Adipose tissue (tissue), 3 donors: Measurements from ENCODE around the gene CRYBG3. TPM values are rescaled to one million over a fixed set of nuclear protein-coding genes. Genes with fewer than 3 reads are reported as not detected.
A peak's percentile ranks its signal among the peaks of the same experiment; 100 is the strongest.

ENCODE experiments used
- H3K27ac ChIP-seq: one replicate; pipeline ENCODE4 v1.5.1; 2013; ENCODE audit warnings: low read depth, low read length
- WGBS, 3 donors: extraction: QIAGEN DNeasy Blood & Tissue Kit; methylation state at CpG; one replicate each; pipeline ENCODE4 v1.1.7; 2013; 5-methylcytosine and 5-hydroxymethylcytosine counted together
- polyA plus RNA-seq, 3 donors: library from polyadenylated mRNA; stranded (reverse); fragments of 200-250 nt; gene quantifications; one replicate each; pipeline ENCODE4 v1.2.3, GENCODE V29; 2013
- donor health status: healthy with polysubstance abuse.
- donor health status: Bipolar disorder and iron deficiency.
- donor health status: healthy.

CRYBG3 gene
- polyA plus RNA-seq, 3 donors: 6.8 to 20.7 (median 16.2) TPM

GRCh38 chr3:97957617-97958311 is 136.0 kb downstream of the CRYBG3 start:
- H3K27ac ChIP-seq: no peak overlapping the region

GRCh38 chr3:97958396-97958795 is 136.6 kb downstream of the CRYBG3 start:
- no peak overlapping the region for H3K27ac ChIP-seq
- WGBS, 3 donors: 88 to 96% (median 91%) methylated on average over 2 of the region's 2 CpGs

More at GRCh38 chr3:97957617-97958311, 136.0 kb downstream of the CRYBG3 start:
- 73 to 88% (median 77%) methylated on average over 8 of the region's 8 CpGs for whole genome bisulfite sequencing, 3 donors

- no peak overlapping the region for H3K27ac ChIP-seq
- 95 to 97% (median 96%) methylated on average over 9 of the region's 9 CpGs for WGBS, 3 donors
Measured at GRCh38 chr3:97958796-97959195, 137.0 kb downstream of the CRYBG3 start.

GRCh38 chr3:97959872-97960271 is 138.1 kb downstream of the CRYBG3 start:
- 76 to 87% (median 80%) methylated on average over 5 of the region's 5 CpGs for WGBS, 3 donors
- H3K27ac ChIP-seq: no peak overlapping the region

GRCh38 chr3:97960551-97960950 is 138.7 kb downstream of the CRYBG3 start:
- no peak overlapping the region for H3K27ac ChIP-seq
- WGBS, 3 donors: 71 to 89% (median 76%) methylated on average over 5 of the region's 5 CpGs

GRCh38 chr3:97960993-97961766 is 139.4 kb downstream of the CRYBG3 start:
- WGBS, 3 donors: 56 to 78% (median 77%) methylated on average over 8 of the region's 8 CpGs
- no peak overlapping the region for H3K27ac ChIP-seq

GRCh38 chr3:97967966-97968365 is 146.2 kb downstream of the CRYBG3 start:
- H3K27ac ChIP-seq: no peak overlapping the region
- WGBS, 3 donors: 89 to 96% (median 94%) methylated on average over 8 of the region's 8 CpGs

- H3K27ac ChIP-seq: no peak overlapping the region
Measured at GRCh38 chr3:97968376-97968775, 146.6 kb downstream of the CRYBG3 start.

GRCh38 chr3:97969541-97969940 is 147.7 kb downstream of the CRYBG3 start:
- 64 to 82% (median 80%) methylated on average over 5 of the region's 5 CpGs for WGBS, 3 donors
- H3K27ac ChIP-seq: no peak overlapping the region

More at GRCh38 chr3:97968376-97968775, 146.6 kb downstream of the CRYBG3 start:
- 85 to 89% (median 88%) methylated on average over 1 of the region's 1 CpG for WGBS, 3 donors

- WGBS, 3 donors: 81 to 86% (median 83%) methylated on average over 1 of the region's 1 CpG
- H3K27ac ChIP-seq: no peak overlapping the region
Measured at GRCh38 chr3:97970156-97970555, 148.3 kb downstream of the CRYBG3 start.

- 39 to 60% (median 58%) methylated on average over 9 of the region's 9 CpGs for WGBS, 3 donors
- peak overlapping the region; percentile 32 for H3K27ac ChIP-seq
Measured at GRCh38 chr3:97970956-97971620, 149.3 kb downstream of the CRYBG3 start.

GRCh38 chr3:97971679-97972567 is 150.1 kb downstream of the CRYBG3 start, which contains the start of gene RIOX2:
Gene RIOX2 (minus strand): TSS chr3:97972431. CDS start chr3:97967593, 4,838 bp downstream.
- peak within 1 kb of the TSS; percentile 32 for H3K27ac ChIP-seq
- 0 to 1% (median 1%) methylated on average over 69 to 82 of the region's 82 CpGs for WGBS, 3 donors

GRCh38 chr3:97972976-97973375 is 151.2 kb downstream of the CRYBG3 start:
- WGBS, 3 donors: 95 to 98% (median 96%) methylated on average over 9 of the region's 9 CpGs
- no peak overlapping the region for H3K27ac ChIP-seq

- no peak overlapping the region for H3K27ac ChIP-seq
- 46 to 79% (median 49%) methylated on average over 3 of the region's 3 CpGs for WGBS, 3 donors
Measured at GRCh38 chr3:97974996-97975395, 153.2 kb downstream of the CRYBG3 start.

- 59 to 82% (median 67%) methylated on average over 1 of the region's 1 CpG for WGBS, 3 donors
- no peak overlapping the region for H3K27ac ChIP-seq
Measured at GRCh38 chr3:97975466-97975865, 153.7 kb downstream of the CRYBG3 start.

GRCh38 chr3:97979610-97980009 is 157.8 kb downstream of the CRYBG3 start:
- 79 to 91% (median 83%) methylated on average over 3 of the region's 3 CpGs for WGBS, 3 donors
- no peak overlapping the region for H3K27ac ChIP-seq

- no peak overlapping the region for H3K27ac ChIP-seq
- WGBS, 3 donors: 45 to 66% (median 53%) methylated on average over 3 of the region's 3 CpGs
Measured at GRCh38 chr3:97981886-97982285, 160.1 kb downstream of the CRYBG3 start.

- no peak overlapping the region for H3K27ac ChIP-seq
- 37 to 64% (median 56%) methylated on average over 2 of the region's 2 CpGs for WGBS, 3 donors
Measured at GRCh38 chr3:97983933-97984491, 162.2 kb downstream of the CRYBG3 start.
